GM12878 (cell line): ENCODE data around the gene CABLES1. TPM values are rescaled to one million over a fixed set of nuclear protein-coding genes. Genes with fewer than 3 reads are reported as not detected.

Experiments used
- ATAC-seq: fragments of 200-7000 bp; cut with Tn5 transposase; 3 replicates; pipeline ENCODE4 v1.9.1; 2020; ENCODE audit warnings: mild to moderate bottlenecking, moderate library complexity
- BruUV-seq: library from RNA; stranded (reverse); fragments of 400-500 nt; replicated peaks from 2 replicates; lab custom pipeline; 2021; lab: Mats Ljungman, UMichigan
- CTCF ChIA-PET: fragments of 300-600 bp; sonication (Branson Sonifier 250); formaldehyde crosslinking; extraction: SDS; loops from one replicate; lab custom pipeline; 2021; ENCODE audit warnings: inconsistent platforms; lab: Yijun Ruan, JAX
- POLR2A ChIA-PET: fragments of 350-600 bp; formaldehyde crosslinking; extraction: SDS; loops from one replicate; lab custom pipeline; 2021; ENCODE audit warnings: inconsistent platforms; lab: Charles Lee
- RAD21 ChIA-PET: fragments of 300-600 bp; sonication (Branson Sonifier 250); formaldehyde crosslinking; loops from one replicate; lab custom pipeline; 2023; ENCODE audit warnings: antibody characterized with exemption; ENCODE audit not compliant: unreplicated experiment; lab: Charles Lee
- SMC1A ChIA-PET: fragments of 300-600 bp; sonication (Branson Sonifier 250); formaldehyde crosslinking; loops from one replicate; lab custom pipeline; 2023; ENCODE audit not compliant: unreplicated experiment, uncharacterized antibody; lab: Charles Lee
- DNase-seq: peaks from one replicate; pipeline ENCODE4 v3.0.0-alpha.2; 2011; ENCODE audit warnings: low read depth, low spot score
- FAIRE-seq: peaks from 3 replicates; lab custom pipeline; 2011; peaks lifted over from hg19 to GRCh38; lab: Jason Lieb, UNC
- H2AFZ ChIP-seq: 2 replicates; pipeline ENCODE4 v1.6.0; 2011; ENCODE audit warnings: low read depth, low read length, control low read depth; ENCODE audit not compliant: control insufficient read depth
- H3K27ac ChIP-seq: 2 replicates; pipeline ENCODE4 v1.5.1; 2011; ENCODE audit warnings: control low read depth; ENCODE audit not compliant: control insufficient read depth, insufficient read depth
- H3K27me3 ChIP-seq, 2 experiments: replicated peaks in 1 of 2; 2 replicates each; pipeline versions ENCODE4 v1.6.0 to v1.6.1; 2011; ENCODE audit warnings: low read length in 1 of 2; ENCODE audit not compliant: control insufficient read depth in 2 of 2, insufficient read depth in 2 of 2
- H3K36me3 ChIP-seq, 2 experiments: 2 replicates each; pipeline ENCODE4 v1.5.1; 2011; ENCODE audit warnings: low read length in 1 of 2; ENCODE audit not compliant: control insufficient read depth in 2 of 2, insufficient read depth in 2 of 2
- H3K4me1 ChIP-seq: 2 replicates; pipeline ENCODE4 v1.6.1; 2011; ENCODE audit warnings: mild to moderate bottlenecking, low read length, moderate library complexity, mixed read lengths; ENCODE audit not compliant: control insufficient read depth, insufficient read depth
- H3K4me2 ChIP-seq: 2 replicates; pipeline ENCODE4 v1.6.0; 2011; ENCODE audit warnings: control low read depth; ENCODE audit not compliant: control insufficient read depth, insufficient read depth
- H3K4me3 ChIP-seq: fragments of 200-600 bp; sonication (generic); 2 replicates; pipeline ENCODE4 v1.5.1; 2016
- H3K79me2 ChIP-seq: 2 replicates; pipeline ENCODE4 v1.6.0; 2011; ENCODE audit warnings: low read length; ENCODE audit not compliant: control insufficient read depth, insufficient read depth
- H3K9ac ChIP-seq: 2 replicates; pipeline ENCODE4 v1.8.0; 2011; ENCODE audit warnings: low read length, control low read depth, mixed read lengths; ENCODE audit not compliant: control insufficient read depth, insufficient read depth
- H3K9me3 ChIP-seq: replicated peaks from 3 replicates; pipeline ENCODE4 v1.5.1; 2011; ENCODE audit warnings: mild to moderate bottlenecking, low read length; ENCODE audit not compliant: control insufficient read depth, insufficient read depth
- H4K20me1 ChIP-seq: 2 replicates; pipeline ENCODE4 v1.6.0; 2011; ENCODE audit not compliant: control insufficient read depth, insufficient read depth
- GABPA ChIP-seq: IDR thresholded peaks from 2 replicates; pipeline ENCODE4 v1.6.1; 2014; ENCODE audit warnings: antibody characterized with exemption, low read depth, mild to moderate bottlenecking, inconsistent platforms
- KAT2A ChIP-seq: conservative IDR thresholded peaks from 2 replicates; pipeline ENCODE4 v1.6.1; 2011; ENCODE audit warnings: low read depth, low read length; ENCODE audit not compliant: control insufficient read depth
- MEF2A ChIP-seq: IDR thresholded peaks from 2 replicates; pipeline ENCODE4 v1.6.1; 2011; ENCODE audit warnings: low read depth, mild to moderate bottlenecking, low read length, moderate library complexity; ENCODE audit not compliant: insufficient read depth
- MEF2B ChIP-seq: fragments of 450-650 bp; IDR thresholded peaks from 2 replicates; pipeline ENCODE4 v1.6.1; 2018; ENCODE audit warnings: mild to moderate bottlenecking, moderate library complexity; ENCODE audit not compliant: partially characterized antibody, poor library complexity, severe bottlenecking
- NFYA ChIP-seq: IDR thresholded peaks from 2 replicates; pipeline ENCODE4 v1.6.1; 2011; ENCODE audit warnings: low read depth, mild to moderate bottlenecking, low read length, improper control_type of control experiment, borderline replicate concordance
- RAD21 ChIP-seq: IDR thresholded peaks from 2 replicates; pipeline ENCODE4 v1.6.1; 2011; ENCODE audit warnings: mild to moderate bottlenecking, low read depth, low read length, moderate library complexity; ENCODE audit not compliant: insufficient read depth
- RBBP5 ChIP-seq: fragments of 200-600 bp; sonication (generic); conservative IDR thresholded peaks from 2 replicates; pipeline ENCODE4 v1.6.1; 2016
- STAT1 ChIP-seq: fragments of 450-650 bp; conservative IDR thresholded peaks from 2 replicates; pipeline ENCODE4 v1.6.1; 2014; ENCODE audit warnings: antibody characterized with exemption, mild to moderate bottlenecking
- STAT3 ChIP-seq: IDR thresholded peaks from 2 replicates; pipeline ENCODE4 v1.6.1; 2011; ENCODE audit warnings: low read depth, low read length, improper control_type of control experiment
- SUZ12 ChIP-seq: fragments of 200-600 bp; sonication (generic); IDR thresholded peaks from one replicate; pipeline ENCODE4 v1.6.1; 2018; ENCODE audit warnings: antibody characterized with exemption, mild to moderate bottlenecking; ENCODE audit not compliant: unreplicated experiment
- TAF1 ChIP-seq: IDR thresholded peaks from 2 replicates; pipeline ENCODE4 v1.6.1; 2011; ENCODE audit warnings: mild to moderate bottlenecking, low read depth, low read length, borderline replicate concordance
- TCF3 ChIP-seq: IDR thresholded peaks from 2 replicates; pipeline ENCODE4 v1.6.1; 2012; ENCODE audit warnings: low read depth, mild to moderate bottlenecking, low read length, borderline replicate concordance; ENCODE audit not compliant: insufficient read depth
- ZBED1 ChIP-seq: IDR thresholded peaks from 2 replicates; pipeline ENCODE4 v1.6.1; 2016; ENCODE audit warnings: borderline replicate concordance
- WGBS: methylation state at CpG from one replicate; pipeline ENCODE4 v1.1.6; 2016; ENCODE audit warnings: low lambda C conversion rate; ENCODE audit not compliant: insufficient replicate concordance, insufficient coverage; ENCODE audit errors: missing lambda C conversion rate; 5-methylcytosine and 5-hydroxymethylcytosine counted together
- in situ Hi-C: fragments of 300-500 bp; cut with MboI; formaldehyde crosslinking; loops from 9 replicates; pipeline ENCODE4 v1.14.3; 2018; ENCODE audit warnings: mixed read lengths
- intact Hi-C: fragments of 100-400 bp; cut with micrococcal nuclease; formaldehyde crosslinking; loops from one replicate; pipeline ENCODE4 v1.14.2; 2022; ENCODE audit not compliant: unreplicated experiment
- polyA plus RNA-seq, 11 experiments: library from polyadenylated mRNA; depleted of rRNA in 4 of 11; unstranded in 6 of 11; stranded (reverse) in 5 of 11; fragments of >200 nt; fragmentation: Nextera tagmentation in 4 of 11; fragmentation: Illumina TruSeq in 1 of 11; extraction: Ambion mirVana in 4 of 11; extraction: Trizol in 1 of 11; gene quantifications; 1 replicate in 1 of 11; 2 replicates in 10 of 11; pipeline versions ENCODE4 v1.2.1 to v1.2.3, GENCODE V29; 2011 to 2016; ENCODE audit warnings: inconsistent platforms in 2 of 11, missing spikeins in 2 of 11, low read depth in 1 of 11
- total RNA-seq, 4 experiments: library from RNA; depleted of rRNA in 3 of 4; stranded (reverse); fragments of >200 nt in 3 of 4; fragmentation: Illumina TruSeq in 1 of 4; extraction: Trizol in 1 of 4; gene quantifications; 2 replicates each; pipeline versions ENCODE4 v1.2.1 to v1.2.3, GENCODE V29; 2013 to 2021
- TF ChIP-seq, protein P1 (sequence below): IDR thresholded peaks from 2 replicates; pipeline ENCODE4 v1.6.1; 2012; ENCODE audit warnings: improper control_type of control experiment, low read depth, low read length; ENCODE audit not compliant: insufficient replicate concordance
- TF ChIP-seq, protein P2 (sequence below): fragments of 450-650 bp; IDR thresholded peaks from 2 replicates; pipeline ENCODE4 v1.6.1; 2016; ENCODE audit warnings: mild to moderate bottlenecking, moderate library complexity, borderline replicate concordance

Gene CABLES1
- total and polyA plus RNA-seq, 10 of the 15 experiments (the other 5 are each of a cell fraction or from before 2014, with no cell fraction given), result 2.9 to 27.2 (median 8.2) TPM

DNA sequence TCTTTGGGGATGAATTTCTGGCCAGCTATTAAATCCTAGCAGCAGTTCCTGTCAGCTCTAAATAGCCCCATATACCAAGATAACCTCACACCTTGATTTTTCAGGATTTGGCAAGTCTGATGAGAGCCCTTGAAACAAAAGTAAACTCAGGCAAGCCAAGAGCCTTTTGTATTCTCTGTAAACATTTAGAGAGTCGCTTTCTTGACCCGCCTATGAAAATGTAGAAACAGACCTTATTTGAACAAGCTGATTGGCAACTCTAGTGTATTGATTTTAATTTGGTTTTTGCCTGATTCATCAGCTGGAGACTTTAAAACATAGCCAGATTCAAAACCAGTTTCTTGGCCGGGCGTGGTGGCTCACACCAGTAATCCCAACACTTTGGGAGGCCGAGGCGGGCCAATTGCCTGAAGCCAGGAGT, 43.4 kb downstream of the CABLES1 start (continued):
- TF ChIP-seq, protein P1, sequence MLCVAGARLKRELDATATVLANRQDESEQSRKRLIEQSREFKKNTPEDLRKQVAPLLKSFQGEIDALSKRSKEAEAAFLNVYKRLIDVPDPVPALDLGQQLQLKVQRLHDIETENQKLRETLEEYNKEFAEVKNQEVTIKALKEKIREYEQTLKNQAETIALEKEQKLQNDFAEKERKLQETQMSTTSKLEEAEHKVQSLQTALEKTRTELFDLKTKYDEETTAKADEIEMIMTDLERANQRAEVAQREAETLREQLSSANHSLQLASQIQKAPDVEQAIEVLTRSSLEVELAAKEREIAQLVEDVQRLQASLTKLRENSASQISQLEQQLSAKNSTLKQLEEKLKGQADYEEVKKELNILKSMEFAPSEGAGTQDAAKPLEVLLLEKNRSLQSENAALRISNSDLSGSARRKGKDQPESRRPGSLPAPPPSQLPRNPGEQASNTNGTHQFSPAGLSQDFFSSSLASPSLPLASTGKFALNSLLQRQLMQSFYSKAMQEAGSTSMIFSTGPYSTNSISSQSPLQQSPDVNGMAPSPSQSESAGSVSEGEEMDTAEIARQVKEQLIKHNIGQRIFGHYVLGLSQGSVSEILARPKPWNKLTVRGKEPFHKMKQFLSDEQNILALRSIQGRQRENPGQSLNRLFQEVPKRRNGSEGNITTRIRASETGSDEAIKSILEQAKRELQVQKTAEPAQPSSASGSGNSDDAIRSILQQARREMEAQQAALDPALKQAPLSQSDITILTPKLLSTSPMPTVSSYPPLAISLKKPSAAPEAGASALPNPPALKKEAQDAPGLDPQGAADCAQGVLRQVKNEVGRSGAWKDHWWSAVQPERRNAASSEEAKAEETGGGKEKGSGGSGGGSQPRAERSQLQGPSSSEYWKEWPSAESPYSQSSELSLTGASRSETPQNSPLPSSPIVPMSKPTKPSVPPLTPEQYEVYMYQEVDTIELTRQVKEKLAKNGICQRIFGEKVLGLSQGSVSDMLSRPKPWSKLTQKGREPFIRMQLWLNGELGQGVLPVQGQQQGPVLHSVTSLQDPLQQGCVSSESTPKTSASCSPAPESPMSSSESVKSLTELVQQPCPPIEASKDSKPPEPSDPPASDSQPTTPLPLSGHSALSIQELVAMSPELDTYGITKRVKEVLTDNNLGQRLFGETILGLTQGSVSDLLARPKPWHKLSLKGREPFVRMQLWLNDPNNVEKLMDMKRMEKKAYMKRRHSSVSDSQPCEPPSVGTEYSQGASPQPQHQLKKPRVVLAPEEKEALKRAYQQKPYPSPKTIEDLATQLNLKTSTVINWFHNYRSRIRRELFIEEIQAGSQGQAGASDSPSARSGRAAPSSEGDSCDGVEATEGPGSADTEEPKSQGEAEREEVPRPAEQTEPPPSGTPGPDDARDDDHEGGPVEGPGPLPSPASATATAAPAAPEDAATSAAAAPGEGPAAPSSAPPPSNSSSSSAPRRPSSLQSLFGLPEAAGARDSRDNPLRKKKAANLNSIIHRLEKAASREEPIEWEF, result no peak
- TF ChIP-seq RBBP5, result no peak
- no peak for TF ChIP-seq MEF2A
- no peak for TF ChIP-seq RAD21

DNA sequence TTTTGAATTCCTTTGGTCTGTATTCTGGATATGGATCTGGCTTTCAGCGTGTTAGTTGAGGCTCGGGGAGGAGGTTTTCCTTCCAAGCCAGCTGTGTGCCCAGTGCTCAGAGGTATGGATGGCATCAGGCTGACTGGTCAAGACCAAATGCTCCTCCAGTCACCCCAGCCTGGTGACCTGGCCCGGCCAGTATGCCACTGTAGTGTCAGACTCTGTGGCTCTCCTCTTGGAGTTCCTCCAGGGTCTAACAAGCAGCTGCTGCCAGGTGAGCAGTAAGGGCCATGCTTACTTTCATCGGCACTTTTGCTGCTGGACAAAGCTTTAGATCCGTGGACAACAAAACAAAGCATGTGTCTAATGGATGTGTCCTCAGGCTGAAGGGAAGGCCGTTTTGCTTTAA, 44.1 kb downstream of the CABLES1 start:
- DNase-seq (no peak), FAIRE-seq (no peak), ATAC-seq (no peak)
- POLR2A ChIA-PET, result no interaction called here
- Histone ChIP-seq H3K27me3 (no peaks in the 10 kb centered on the region), H3K4me1 (no peaks in the 10 kb centered on the region), H3K4me2 (no peak overlapping the region), H3K27ac (no peak overlapping the region), H3K36me3 (peaks cover 0 to 11% of the 10 kb centered on the region in 2 experiments; a peak in 2 of 4 replicates), H3K79me2 (peaks cover 5% of the 10 kb centered on the region), H3K9ac (no peak overlapping the region), H4K20me1 (no peaks in the 10 kb centered on the region), H3K4me3 (no peak overlapping the region), H3K9me3 (no peaks in the 10 kb centered on the region), H2AFZ (no peak overlapping the region)
- SMC1A ChIA-PET, result interaction anchor here (1.2 to 1.5 kb wide), 2 partner anchors 63 to 191 kb away, joined by 4 to 5 read pairs; no protein-coding TSS in a partner anchor
- WGBS, result 97% methylated on average over 6 of the region's 6 CpGs
- CTCF ChIA-PET, result interaction anchor here (1.4 kb wide), 1 partner anchor 28 kb away, joined by 4 read pairs; no protein-coding TSS in a partner anchor
- RAD21 ChIA-PET, result no interaction called here
- BruUV-seq, result no TSS peak
- intact Hi-C loops, result no loop called here
- in situ Hi-C loops, result no loop called here
- TF ChIP-seq MEF2B (no peak), GABPA (no peak), TAF1 (no peak), STAT3 (no peak), KAT2A (no peak), TCF3 (no peak), ZBED1 (no peak), SUZ12 (no peak), NFYA (no peak), STAT1 (no peak)
- TF ChIP-seq, protein P2, sequence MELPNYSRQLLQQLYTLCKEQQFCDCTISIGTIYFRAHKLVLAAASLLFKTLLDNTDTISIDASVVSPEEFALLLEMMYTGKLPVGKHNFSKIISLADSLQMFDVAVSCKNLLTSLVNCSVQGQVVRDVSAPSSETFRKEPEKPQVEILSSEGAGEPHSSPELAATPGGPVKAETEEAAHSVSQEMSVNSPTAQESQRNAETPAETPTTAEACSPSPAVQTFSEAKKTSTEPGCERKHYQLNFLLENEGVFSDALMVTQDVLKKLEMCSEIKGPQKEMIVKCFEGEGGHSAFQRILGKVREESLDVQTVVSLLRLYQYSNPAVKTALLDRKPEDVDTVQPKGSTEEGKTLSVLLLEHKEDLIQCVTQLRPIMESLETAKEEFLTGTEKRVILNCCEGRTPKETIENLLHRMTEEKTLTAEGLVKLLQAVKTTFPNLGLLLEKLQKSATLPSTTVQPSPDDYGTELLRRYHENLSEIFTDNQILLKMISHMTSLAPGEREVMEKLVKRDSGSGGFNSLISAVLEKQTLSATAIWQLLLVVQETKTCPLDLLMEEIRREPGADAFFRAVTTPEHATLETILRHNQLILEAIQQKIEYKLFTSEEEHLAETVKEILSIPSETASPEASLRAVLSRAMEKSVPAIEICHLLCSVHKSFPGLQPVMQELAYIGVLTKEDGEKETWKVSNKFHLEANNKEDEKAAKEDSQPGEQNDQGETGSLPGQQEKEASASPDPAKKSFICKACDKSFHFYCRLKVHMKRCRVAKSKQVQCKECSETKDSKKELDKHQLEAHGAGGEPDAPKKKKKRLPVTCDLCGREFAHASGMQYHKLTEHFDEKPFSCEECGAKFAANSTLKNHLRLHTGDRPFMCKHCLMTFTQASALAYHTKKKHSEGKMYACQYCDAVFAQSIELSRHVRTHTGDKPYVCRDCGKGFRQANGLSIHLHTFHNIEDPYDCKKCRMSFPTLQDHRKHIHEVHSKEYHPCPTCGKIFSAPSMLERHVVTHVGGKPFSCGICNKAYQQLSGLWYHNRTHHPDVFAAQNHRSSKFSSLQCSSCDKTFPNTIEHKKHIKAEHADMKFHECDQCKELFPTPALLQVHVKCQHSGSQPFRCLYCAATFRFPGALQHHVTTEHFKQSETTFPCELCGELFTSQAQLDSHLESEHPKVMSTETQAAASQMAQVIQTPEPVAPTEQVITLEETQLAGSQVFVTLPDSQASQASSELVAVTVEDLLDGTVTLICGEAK, result no peak
